Cortex of kidney (tissue), 1 donor: Measurements from ENCODE around the gene LRRC4B.
"Not testable (repeated sequence)": the region's sequence is repeated elsewhere in the genome, so short reads cannot be mapped to it uniquely, and the experiment has no call there.

Experiments
- DNase-seq: peaks from one replicate; lab custom pipeline; 2025; lab: John Stamatoyannopoulos, UW

Gene LRRC4B

GRCh38 chr19:50485284-50485955 lies 82.8 kb downstream of the LRRC4B start:
- DNase-seq, result no peak

GRCh38 chr19:50482916-50483315 lies 85.3 kb downstream of the LRRC4B start:
- no peak for DNase-seq

- no peak for DNase-seq
Observed at GRCh38 chr19:50482271-50482855, 85.9 kb downstream of the LRRC4B start.

- no peak for DNase-seq
Observed at GRCh38 chr19:50481351-50482149, 86.7 kb downstream of the LRRC4B start.

GRCh38 chr19:50480281-50481111 lies 87.7 kb downstream of the LRRC4B start:
- no peak for DNase-seq

- DNase-seq, result no peak
Observed at GRCh38 chr19:50479761-50480251, 88.4 kb downstream of the LRRC4B start.

GRCh38 chr19:50478901-50479715 lies 89.1 kb downstream of the LRRC4B start:
- no peak for DNase-seq

- DNase-seq, result no peak
Observed at GRCh38 chr19:50477751-50478515, 90.3 kb downstream of the LRRC4B start.

- no peak for DNase-seq
Observed at GRCh38 chr19:50476907-50477238, 91.4 kb downstream of the LRRC4B start.

GRCh38 chr19:50476224-50476906 lies 91.9 kb downstream of the LRRC4B start, which contains the start of the genes EMC10 and GARIN5A:
TSS of gene EMC10 (plus strand) at chr19:50476507. CDS start at chr19:50476545, 38 bp downstream.
TSS of gene GARIN5A (minus strand) at chr19:50476848. CDS start at chr19:50476388, 460 bp downstream.
- DNase-seq, result no peak

- DNase-seq, result no peak
Observed at GRCh38 chr19:50475736-50476223, 92.5 kb downstream of the LRRC4B start.

- DNase-seq, result no peak
Observed at GRCh38 chr19:50475101-50475568, 93.1 kb downstream of the LRRC4B start.

GRCh38 chr19:50473336-50473735 lies 94.9 kb downstream of the LRRC4B start:
- DNase-seq, result not testable (repeated sequence)

GRCh38 chr19:50468818-50469217 lies 99.4 kb downstream of the LRRC4B start:
- no peak for DNase-seq

- no peak for DNase-seq
Observed at GRCh38 chr19:50467566-50467965, 100.7 kb downstream of the LRRC4B start.
